Naive thymus-derived CD4-positive, alpha-beta T cell (primary cell): ENCODE data around the gene CFAP65. TPM values are rescaled to one million over a fixed set of nuclear protein-coding genes. Genes with fewer than 3 reads are reported as not detected.

Experiments used
- ATAC-seq: fragments of 150-1000 bp; cut with Tn5 transposase; 2 replicates; pipeline ENCODE4 v1.10.0; 2021; ENCODE audit warnings: mild to moderate bottlenecking, moderate library complexity
- CTCF ChIA-PET: fragments of 350-600 bp; sonication (Branson Sonifier 250); formaldehyde crosslinking; loops from one replicate; lab custom pipeline; 2021; ENCODE audit warnings: antibody characterized with exemption; lab: Charles Lee
- POLR2A ChIA-PET: fragments of 350-600 bp; sonication (Branson Sonifier 250); formaldehyde crosslinking; loops from one replicate; lab custom pipeline; 2021; ENCODE audit warnings: antibody characterized with exemption, inconsistent platforms; lab: Charles Lee
- DNase-seq, 9 donors: peaks; one replicate each; pipeline versions ENCODE4 v3.0.0 to v3.0.0-alpha.2; 2020 to 2022; ENCODE audit warnings: mixed read lengths in 1 of 9
- H3K27ac ChIP-seq: one replicate; pipeline ENCODE4 v1.7.0; 2013; ENCODE audit warnings: mild to moderate bottlenecking, low read depth, low read length, moderate library complexity
- H3K27me3 ChIP-seq, 2 donors: one replicate each; pipeline ENCODE4 v1.7.0; 2013; ENCODE audit warnings: low read length in 2 of 2, mild to moderate bottlenecking in 2 of 2, moderate library complexity in 2 of 2; ENCODE audit not compliant: control insufficient read depth in 2 of 2, insufficient read depth in 2 of 2
- H3K36me3 ChIP-seq, 3 experiments: 1 replicate in 2 of 3; 2 replicates in 1 of 3; pipeline ENCODE4 v1.7.0; 2013; ENCODE audit warnings: low read length in 3 of 3, mild to moderate bottlenecking in 3 of 3, moderate library complexity in 1 of 3; ENCODE audit not compliant: insufficient read depth in 3 of 3, control insufficient read depth in 2 of 3
- H3K4me1 ChIP-seq, 2 donors: one replicate each; pipeline ENCODE4 v1.7.0; 2013; ENCODE audit warnings: low read length in 2 of 2, mild to moderate bottlenecking in 2 of 2, moderate library complexity in 1 of 2; ENCODE audit not compliant: control insufficient read depth in 2 of 2, insufficient read depth in 2 of 2
- H3K4me3 ChIP-seq: 2 replicates; pipeline ENCODE4 v1.7.0; 2013; ENCODE audit warnings: mild to moderate bottlenecking, low read length
- H3K9me3 ChIP-seq, 3 experiments: 1 replicate in 2 of 3; 2 replicates in 1 of 3; pipeline ENCODE4 v1.7.0; 2013; ENCODE audit warnings: low read length in 3 of 3; ENCODE audit not compliant: control insufficient read depth in 2 of 3
- H3K27ac Mint-ChIP-seq, 9 donors: one replicate each; pipeline ENCODE4 v1.8.0; 2020 to 2022; ENCODE audit warnings: mixed read lengths in 9 of 9, mild to moderate bottlenecking in 8 of 9, moderate library complexity in 5 of 9, inconsistent platforms in 2 of 9
- H3K27me3 Mint-ChIP-seq, 5 donors: one replicate each; pipeline ENCODE4 v1.8.0; 2021 to 2022; ENCODE audit warnings: mixed read lengths in 5 of 5, mild to moderate bottlenecking in 1 of 5
- H3K36me3 Mint-ChIP-seq, 5 donors: one replicate each; pipeline ENCODE4 v1.8.0; 2020 to 2022; ENCODE audit warnings: mixed read lengths in 5 of 5, mild to moderate bottlenecking in 3 of 5, inconsistent platforms in 1 of 5
- H3K4me1 Mint-ChIP-seq, 7 donors: one replicate each; pipeline ENCODE4 v1.8.0; 2020 to 2022; ENCODE audit warnings: mixed read lengths in 7 of 7, mild to moderate bottlenecking in 3 of 7, inconsistent platforms in 1 of 7
- H3K4me3 Mint-ChIP-seq, 10 donors: one replicate each; pipeline ENCODE4 v1.8.0; 2020 to 2022; ENCODE audit warnings: mild to moderate bottlenecking in 10 of 10, mixed read lengths in 10 of 10, moderate library complexity in 6 of 10, inconsistent platforms in 2 of 10
- H3K9me3 Mint-ChIP-seq, 11 donors: one replicate each; pipeline ENCODE4 v1.8.0; 2020 to 2022; ENCODE audit warnings: mixed read lengths in 11 of 11, mild to moderate bottlenecking in 4 of 11, inconsistent platforms in 1 of 11, moderate library complexity in 1 of 11
- intact Hi-C, 2 donors: fragments of 100-400 bp; cut with micrococcal nuclease; formaldehyde crosslinking; loops; one replicate each; pipeline ENCODE4 v1.15.1; 2023
- polyA plus RNA-seq, 2 donors: library from polyadenylated mRNA; unstranded; fragments of 300-500 nt; fragmentation: Illumina TruSeq; gene quantifications; one replicate each; pipeline ENCODE4 v1.2.3, GENCODE V29; 2021
- total RNA-seq, 6 experiments: library from RNA in 5 of 6; stranded (reverse) in 5 of 6; gene quantifications; 1 replicate in 5 of 6; 2 replicates in 1 of 6; pipeline ENCODE4 v1.2.3 and lab custom pipeline; 2021 to 2026

The CFAP65 gene
- total and polyA plus RNA-seq, 7 experiments from 2014 or later = not detected

GRCh38 chr2:218991674-218992168, 49.6 kb downstream of the CFAP65 start:
- H3K9me3 ChIP-seq = no peaks in the 10 kb centered on the region
- peaks cover 0 to 14% (median 7%) of the 10 kb centered on the region in 7 donors for H3K4me1 Mint-ChIP-seq
- H3K27ac ChIP-seq = no peak overlapping the region
- H3K4me1 ChIP-seq = peaks cover 0 to 7% of the 10 kb centered on the region in 2 donors
- no peak overlapping the region for H3K27ac Mint-ChIP-seq
- no peak for DNase-seq
- no peaks in the 10 kb centered on the region for H3K9me3 Mint-ChIP-seq
- peak overlapping the region in 1 of 10 donors; percentile 47 for H3K4me3 Mint-ChIP-seq
- intact Hi-C loops = no loop called here
- H3K27me3 ChIP-seq = peaks cover 11 to 40% of the 10 kb centered on the region in 2 donors
- no peaks in the 10 kb centered on the region for H3K36me3 ChIP-seq
- H3K27me3 Mint-ChIP-seq = peaks cover 73 to 93% (median 77%) of the 10 kb centered on the region in 5 donors
- ATAC-seq = no peak
- no peaks in the 10 kb centered on the region for H3K36me3 Mint-ChIP-seq
- ChIA-PET POLR2A (no interaction called here), CTCF (no interaction called here)
- H3K4me3 ChIP-seq = no peak overlapping the region

- DNase-seq (no peak), ATAC-seq (no peak)
- H3K4me3 Mint-ChIP-seq = no peak overlapping the region
- no peak overlapping the region for H3K4me3 ChIP-seq
- ChIA-PET POLR2A (no interaction called here), CTCF (no interaction called here)
- H3K9me3 Mint-ChIP-seq = no peaks in the 10 kb centered on the region
- H3K4me1 ChIP-seq = peaks cover 0 to 7% of the 10 kb centered on the region in 2 donors
- peaks cover 0 to 13% (median 8%) of the 10 kb centered on the region in 7 donors for H3K4me1 Mint-ChIP-seq
- peaks cover 76 to 93% (median 84%) of the 10 kb centered on the region in 5 donors for H3K27me3 Mint-ChIP-seq
- no peaks in the 10 kb centered on the region for H3K36me3 ChIP-seq
- peaks cover 11 to 40% of the 10 kb centered on the region in 2 donors for H3K27me3 ChIP-seq
- intact Hi-C loops = no loop called here
- H3K9me3 ChIP-seq = no peaks in the 10 kb centered on the region
- no peaks in the 10 kb centered on the region for H3K36me3 Mint-ChIP-seq
- no peak overlapping the region for H3K27ac ChIP-seq
- no peak overlapping the region for H3K27ac Mint-ChIP-seq
Measured at GRCh38 chr2:218990612-218991011, 50.7 kb downstream of the CFAP65 start.

GRCh38 chr2:218990052-218990451, 51.3 kb downstream of the CFAP65 start:
- intact Hi-C loops = no loop called here
- Histone ChIP-seq H3K9me3 (no peaks in the 10 kb centered on the region), H3K36me3 (no peaks in the 10 kb centered on the region), H3K27ac (no peak overlapping the region), H3K4me1 (peaks cover 0 to 7% of the 10 kb centered on the region in 2 donors), H3K4me3 (no peak overlapping the region), H3K27me3 (peaks cover 11 to 36% of the 10 kb centered on the region in 2 donors)
- H3K36me3 Mint-ChIP-seq = no peaks in the 10 kb centered on the region
- no peak overlapping the region for H3K4me3 Mint-ChIP-seq
- peaks cover 0 to 10% (median 4%) of the 10 kb centered on the region in 7 donors for H3K4me1 Mint-ChIP-seq
- CTCF ChIA-PET = no interaction called here
- H3K27me3 Mint-ChIP-seq = peaks cover 73 to 90% (median 82%) of the 10 kb centered on the region in 5 donors
- no peak for ATAC-seq
- no peaks in the 10 kb centered on the region for H3K9me3 Mint-ChIP-seq
- POLR2A ChIA-PET = no interaction called here
- no peak overlapping the region for H3K27ac Mint-ChIP-seq
- DNase-seq = no peak

DNA sequence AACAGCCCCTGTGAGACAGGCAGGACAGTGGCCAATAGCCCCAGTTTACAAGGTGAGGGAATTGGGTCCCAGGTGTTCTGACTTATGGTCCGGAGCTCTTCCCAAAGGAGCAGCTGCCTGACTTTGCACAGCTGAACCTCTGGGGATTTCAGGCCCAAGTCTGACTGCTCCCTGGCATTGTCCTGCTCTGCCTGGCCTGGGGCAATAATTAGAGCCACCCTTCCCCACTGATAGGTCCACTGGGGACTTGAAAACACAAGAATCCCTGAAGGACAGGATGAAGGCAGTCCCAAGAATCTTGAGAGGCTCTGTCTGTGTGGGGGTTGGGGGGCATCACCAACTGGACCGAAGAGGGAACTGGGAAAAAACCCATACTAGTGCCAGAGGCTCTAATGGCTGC, 52.7 kb downstream of the CFAP65 start:
- Histone ChIP-seq H3K4me3 (no peak overlapping the region), H3K4me1 (peaks cover under 1 to 5% of the 10 kb centered on the region in 2 donors), H3K27me3 (peaks cover 11 to 36% of the 10 kb centered on the region in 2 donors), H3K9me3 (no peaks in the 10 kb centered on the region), H3K27ac (no peak overlapping the region), H3K36me3 (no peaks in the 10 kb centered on the region)
- ChIA-PET CTCF (interaction anchor here (1.4 kb wide), 1 partner anchor 8 kb away, joined by 6 read pairs; no protein-coding TSS in a partner anchor), POLR2A (no interaction called here)
- ATAC-seq (no peak), DNase-seq (no peak)
- H3K27me3 Mint-ChIP-seq = peaks cover 68 to 87% (median 76%) of the 10 kb centered on the region in 5 donors
- no peak overlapping the region for H3K27ac Mint-ChIP-seq
- H3K9me3 Mint-ChIP-seq = no peaks in the 10 kb centered on the region
- peaks cover 5 to 14% (median 9%) of the 10 kb centered on the region in 7 donors for H3K4me1 Mint-ChIP-seq
- intact Hi-C loops = no loop called here
- H3K4me3 Mint-ChIP-seq = no peak overlapping the region
- no peaks in the 10 kb centered on the region for H3K36me3 Mint-ChIP-seq

- Mint-ChIP-seq H3K4me1 (peaks cover 6 to 19% (median 12%) of the 10 kb centered on the region in 7 donors), H3K27me3 (peaks cover 73 to 90% (median 80%) of the 10 kb centered on the region in 5 donors), H3K27ac (no peak overlapping the region), H3K9me3 (no peaks in the 10 kb centered on the region), H3K4me3 (no peak overlapping the region), H3K36me3 (no peaks in the 10 kb centered on the region)
- CTCF ChIA-PET = interaction anchor here (1.4 kb wide), 1 partner anchor 8 kb away, joined by 6 read pairs; no protein-coding TSS in a partner anchor
- intact Hi-C loops = no loop called here
- DNase-seq = no peak
- POLR2A ChIA-PET = no interaction called here
- Histone ChIP-seq H3K27ac (no peak overlapping the region), H3K9me3 (no peaks in the 10 kb centered on the region), H3K4me1 (peaks cover 0 to 5% of the 10 kb centered on the region in 2 donors), H3K27me3 (peaks cover 11 to 40% of the 10 kb centered on the region in 2 donors), H3K36me3 (no peaks in the 10 kb centered on the region), H3K4me3 (no peak overlapping the region)
- no peak for ATAC-seq
Measured at GRCh38 chr2:218988164-218988563, 53.2 kb downstream of the CFAP65 start.

DNA sequence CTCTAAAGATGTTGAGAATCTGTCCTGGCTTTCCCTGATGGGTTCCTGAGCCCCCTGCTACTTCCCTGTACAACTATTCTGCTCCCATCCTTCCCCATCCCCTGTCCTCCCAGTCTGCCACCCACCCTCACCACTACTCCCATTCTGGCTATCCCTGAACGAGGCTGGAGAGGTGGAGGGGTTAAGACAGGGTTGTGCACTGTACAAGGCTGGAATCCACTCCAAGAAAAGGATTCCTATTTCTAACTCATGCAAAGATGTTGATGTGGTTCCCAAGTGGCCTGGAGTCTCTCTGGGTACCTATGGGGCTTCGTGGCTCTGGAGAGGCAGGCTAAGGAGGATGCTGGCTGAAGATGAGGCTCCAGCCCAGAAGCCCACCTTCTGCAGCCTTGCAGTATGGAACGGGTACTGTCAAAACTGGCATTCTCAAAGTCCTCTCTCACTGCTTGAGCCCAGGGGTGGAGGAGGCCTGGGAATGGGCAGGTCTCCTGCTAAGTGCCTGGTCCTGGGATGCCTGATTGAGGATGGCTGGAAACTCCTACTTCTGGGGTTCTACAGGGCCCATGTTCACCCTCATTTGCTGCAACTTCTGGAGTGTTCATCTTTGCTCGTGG, 55.1 kb downstream of the CFAP65 start:
- H3K27me3 ChIP-seq = peaks cover 13 to 40% of the 10 kb centered on the region in 2 donors
- peaks cover 7 to 30% (median 14%) of the 10 kb centered on the region in 7 donors for H3K4me1 Mint-ChIP-seq
- intact Hi-C loops = no loop called here
- peak overlapping the region in 1 of 9 donors; percentile 58 for H3K27ac Mint-ChIP-seq
- ATAC-seq = no peak
- H3K4me3 ChIP-seq = no peak overlapping the region
- no peaks in the 10 kb centered on the region for H3K9me3 ChIP-seq
- H3K36me3 Mint-ChIP-seq = no peaks in the 10 kb centered on the region
- H3K27me3 Mint-ChIP-seq = peaks cover 71 to 87% (median 74%) of the 10 kb centered on the region in 5 donors
- POLR2A ChIA-PET = no interaction called here
- DNase-seq = no peak
- peak overlapping the region in 3 of 10 donors; percentile 25 to 79 (median 35) for H3K4me3 Mint-ChIP-seq
- CTCF ChIA-PET = no interaction called here
- H3K27ac ChIP-seq = no peak overlapping the region
- H3K4me1 ChIP-seq = peaks cover 5 to 11% of the 10 kb centered on the region in 2 donors
- no peaks in the 10 kb centered on the region for H3K9me3 Mint-ChIP-seq
- no peaks in the 10 kb centered on the region for H3K36me3 ChIP-seq
